ENCODE data around the gene CHRM2.

The CHRM2 gene

DNA sequence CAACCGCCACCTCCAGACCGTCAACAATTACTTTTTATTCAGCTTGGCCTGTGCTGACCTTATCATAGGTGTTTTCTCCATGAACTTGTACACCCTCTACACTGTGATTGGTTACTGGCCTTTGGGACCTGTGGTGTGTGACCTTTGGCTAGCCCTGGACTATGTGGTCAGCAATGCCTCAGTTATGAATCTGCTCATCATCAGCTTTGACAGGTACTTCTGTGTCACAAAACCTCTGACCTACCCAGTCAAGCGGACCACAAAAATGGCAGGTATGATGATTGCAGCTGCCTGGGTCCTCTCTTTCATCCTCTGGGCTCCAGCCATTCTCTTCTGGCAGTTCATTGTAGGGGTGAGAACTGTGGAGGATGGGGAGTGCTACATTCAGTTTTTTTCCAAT, 146.6 kb downstream of the CHRM2 start:
- Mint-ChIP-seq H3K27ac (no peak overlapping the region), H3K9me3 (peaks cover 2% of the 10 kb centered on the region), H3K36me3 (no peaks in the 10 kb centered on the region), H3K4me3 (no peak overlapping the region), H3K4me1 (no peaks in the 10 kb centered on the region)
- DNase-seq (ENCODE audit: low spot score in 2 of 2) (no peak), ATAC-seq (no peak)

DNA sequence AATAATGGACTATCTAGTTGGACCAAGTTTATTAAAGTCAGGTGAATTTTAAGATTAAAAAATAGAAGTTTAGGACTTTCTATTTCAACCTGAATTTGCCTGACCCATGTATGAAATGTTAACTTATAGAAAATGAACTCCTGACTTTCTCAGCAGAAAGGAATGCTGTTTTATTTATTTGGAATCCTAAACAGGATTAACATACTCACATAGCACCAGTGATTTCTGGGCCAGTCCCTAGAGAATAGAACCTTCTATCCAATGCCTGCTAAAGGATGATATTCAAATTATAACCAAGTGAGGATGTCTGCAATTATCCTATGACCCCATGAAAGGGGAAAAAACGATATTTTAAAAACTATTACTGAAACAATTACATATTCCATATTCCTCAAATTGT, 148.8 kb downstream of the CHRM2 start:
- Mint-ChIP-seq H3K4me1 (no peaks in the 10 kb centered on the region), H3K27ac (no peak overlapping the region), H3K36me3 (no peaks in the 10 kb centered on the region), H3K4me3 (no peak overlapping the region), H3K9me3 (peaks cover 2% of the 10 kb centered on the region)
- DNase-seq (ENCODE audit: low spot score in 2 of 2) (no peak), ATAC-seq (no peak)

DNA sequence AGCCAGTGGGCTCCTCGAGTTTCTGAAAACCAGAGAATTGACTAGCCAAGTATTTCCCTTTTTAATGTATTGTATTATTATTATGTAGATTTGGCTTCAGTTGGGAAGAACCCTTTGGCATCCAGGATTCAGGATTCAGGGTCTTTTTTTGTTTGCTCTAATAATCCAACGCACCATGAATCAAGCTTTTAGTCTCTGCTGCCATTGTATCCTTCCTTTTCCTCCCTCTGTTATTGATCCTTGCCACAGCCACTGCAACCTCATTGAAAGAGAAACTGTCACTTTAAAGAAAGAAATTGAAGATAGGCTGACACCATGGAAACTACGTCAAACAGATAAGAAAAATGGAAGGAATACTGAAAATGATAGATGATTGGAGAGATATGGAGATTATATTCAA, 150.0 kb downstream of the CHRM2 start:
- H3K4me1 Mint-ChIP-seq: no peaks in the 10 kb centered on the region
- H3K36me3 Mint-ChIP-seq: no peaks in the 10 kb centered on the region
- no peak overlapping the region for H3K27ac Mint-ChIP-seq
- ATAC-seq: no peak
- peaks cover 3% of the 10 kb centered on the region for H3K9me3 Mint-ChIP-seq
- no peak overlapping the region for H3K4me3 Mint-ChIP-seq
- no peak for DNase-seq (ENCODE audit: low spot score in 2 of 2)

DNA sequence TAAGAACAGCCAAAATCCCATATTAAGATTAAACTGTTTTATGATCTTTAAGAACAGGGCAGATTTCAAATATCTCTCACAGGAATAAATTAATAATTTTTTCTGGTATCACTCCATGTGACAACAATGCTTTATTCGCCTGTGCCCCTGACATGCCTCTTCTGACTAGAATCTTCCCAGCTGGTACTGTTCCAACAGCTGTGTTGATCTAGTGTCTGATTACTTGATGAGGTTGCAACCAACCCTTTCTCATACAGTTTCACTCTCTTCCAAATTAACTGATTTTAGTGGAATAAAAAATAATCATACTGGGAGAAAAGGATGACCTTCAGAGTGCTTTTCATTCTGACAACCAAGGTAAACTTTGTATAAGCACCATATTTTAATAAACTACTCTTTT, 151.9 kb downstream of the CHRM2 start:
- no peak for DNase-seq (ENCODE audit: low spot score in 2 of 2)
- Mint-ChIP-seq H3K36me3 (no peaks in the 10 kb centered on the region), H3K9me3 (peaks cover 2% of the 10 kb centered on the region), H3K27ac (no peak overlapping the region), H3K4me3 (no peak overlapping the region), H3K4me1 (no peaks in the 10 kb centered on the region)
- ATAC-seq: no peak

DNA sequence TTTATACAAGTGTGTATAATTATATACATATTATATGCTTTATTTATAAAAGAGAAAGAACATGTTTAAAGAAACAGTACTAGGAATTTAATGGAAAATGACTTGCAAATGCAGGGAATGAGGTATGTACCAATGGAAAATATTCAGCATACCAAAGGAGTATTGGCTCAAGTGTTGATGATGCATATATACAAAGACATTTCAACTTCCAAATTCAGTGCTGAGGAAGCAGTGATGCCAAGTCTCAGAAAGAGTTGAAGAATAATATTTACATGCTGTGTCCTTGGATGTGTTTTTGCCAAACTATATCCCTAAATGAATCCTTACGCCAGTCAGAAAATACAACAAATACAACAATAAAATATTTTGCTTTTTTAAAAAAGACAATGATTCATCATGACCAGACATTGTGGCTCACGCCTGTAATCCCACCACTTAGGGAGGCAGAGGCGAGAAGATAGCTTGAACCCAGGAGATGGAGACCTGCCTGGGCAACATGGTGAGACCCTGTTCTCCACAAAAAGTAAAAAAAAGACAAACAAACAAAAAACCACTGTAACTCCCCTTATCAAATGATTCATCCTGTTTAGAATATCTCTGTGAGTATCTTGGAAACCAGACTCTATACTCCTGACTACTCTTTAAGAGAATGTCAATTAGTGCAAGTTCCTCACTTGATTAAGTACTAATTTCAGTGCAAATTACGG, 157.2 kb downstream of the CHRM2 start:
- no peak for DNase-seq (ENCODE audit: low spot score in 2 of 2)
- Mint-ChIP-seq H3K4me3 (no peak overlapping the region), H3K36me3 (no peaks in the 10 kb centered on the region), H3K4me1 (no peaks in the 10 kb centered on the region), H3K27ac (no peak overlapping the region), H3K9me3 (peaks cover 11% of the 10 kb centered on the region)
- ATAC-seq: no peak

DNA sequence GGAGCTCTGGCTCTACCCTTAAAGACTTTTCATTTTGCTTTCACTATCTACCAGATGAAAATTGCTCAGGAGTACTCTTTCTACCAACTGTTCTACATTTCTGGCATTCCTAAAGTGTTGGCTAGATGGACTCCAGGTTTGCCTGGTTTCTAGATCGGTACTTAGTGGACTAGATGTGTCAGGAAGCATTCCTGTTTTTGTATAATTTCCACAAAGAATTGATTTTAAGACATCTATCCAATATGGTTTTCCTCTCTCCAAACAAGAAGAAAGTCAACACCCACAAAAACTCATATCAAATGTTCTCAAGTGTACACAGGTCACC, 157.7 kb downstream of the CHRM2 start:
- DNase-seq (ENCODE audit: low spot score in 2 of 2) (no peak), ATAC-seq (no peak)
- H3K4me1 Mint-ChIP-seq: no peaks in the 10 kb centered on the region
- no peak overlapping the region for H3K27ac Mint-ChIP-seq
- peaks cover 11% of the 10 kb centered on the region for H3K9me3 Mint-ChIP-seq
- H3K4me3 Mint-ChIP-seq: no peak overlapping the region
- no peaks in the 10 kb centered on the region for H3K36me3 Mint-ChIP-seq

DNA sequence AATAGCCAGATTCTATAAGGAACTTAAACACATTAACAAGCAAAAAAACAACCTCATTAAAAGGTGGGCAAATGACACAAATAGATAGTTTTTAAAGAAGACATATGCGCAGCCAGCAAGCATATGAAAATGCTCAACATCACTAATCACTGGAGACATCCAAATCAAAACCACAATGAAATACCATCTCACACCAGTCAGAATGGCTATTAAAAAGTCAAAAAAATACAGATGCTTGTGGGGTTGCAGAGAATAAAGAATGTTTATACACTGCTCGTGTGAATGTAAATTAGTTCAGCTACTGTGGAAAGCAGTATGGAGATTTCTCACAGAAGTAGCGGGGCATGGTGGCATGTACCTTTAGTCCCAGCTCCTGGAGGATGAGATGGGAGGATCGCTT, 164.0 kb downstream of the CHRM2 start:
- ATAC-seq (no peak), DNase-seq (ENCODE audit: low spot score in 2 of 2) (no peak)
- Mint-ChIP-seq H3K27ac (no peak overlapping the region), H3K9me3 (peaks cover 6% of the 10 kb centered on the region), H3K4me3 (no peak overlapping the region), H3K36me3 (no peaks in the 10 kb centered on the region), H3K4me1 (no peaks in the 10 kb centered on the region)

DNA sequence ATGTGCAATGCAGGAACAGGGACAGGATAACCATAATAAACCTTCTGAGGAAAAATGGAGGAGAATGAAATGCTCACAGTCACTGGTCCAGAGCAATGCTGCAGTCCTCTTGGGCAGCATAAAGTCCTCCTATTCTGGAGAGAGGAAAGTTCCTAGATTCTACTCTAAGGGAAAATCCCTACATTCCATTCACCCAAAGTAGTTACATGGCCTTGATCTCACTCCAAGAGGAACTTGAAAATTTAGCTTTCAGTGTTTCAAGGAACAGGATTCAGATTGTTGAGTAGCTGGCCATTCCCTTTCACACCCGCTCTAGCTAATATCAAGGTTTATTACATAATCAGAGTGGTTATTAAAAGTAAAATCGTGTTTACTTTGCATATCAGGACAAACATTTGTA, 168.3 kb downstream of the CHRM2 start:
- Mint-ChIP-seq H3K4me3 (no peak overlapping the region), H3K9me3 (peaks cover 7% of the 10 kb centered on the region), H3K36me3 (no peaks in the 10 kb centered on the region), H3K27ac (no peak overlapping the region), H3K4me1 (no peaks in the 10 kb centered on the region)
- DNase-seq (ENCODE audit: low spot score in 2 of 2) (no peak), ATAC-seq (no peak)

DNA sequence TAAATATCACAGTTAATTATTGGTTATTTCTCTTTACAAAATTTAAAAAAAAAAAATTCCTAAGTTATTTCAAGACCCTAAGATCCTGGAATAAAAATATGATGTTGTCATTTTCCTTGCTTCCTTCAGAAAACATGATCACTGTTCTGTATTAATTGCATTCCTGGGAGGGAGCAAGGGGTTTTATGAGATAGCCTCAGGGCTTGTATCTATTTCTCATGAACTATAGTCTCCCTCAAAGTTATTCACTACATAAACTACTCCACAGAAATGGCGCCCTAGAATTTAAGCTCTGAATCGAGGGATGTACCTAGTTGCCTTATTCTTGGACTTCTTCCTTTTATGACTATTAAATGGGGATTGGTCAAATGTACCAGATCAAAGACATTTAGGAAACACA, 170.3 kb downstream of the CHRM2 start:
- no peak for DNase-seq (ENCODE audit: low spot score in 2 of 2)
- Mint-ChIP-seq H3K4me3 (no peak overlapping the region), H3K4me1 (no peaks in the 10 kb centered on the region), H3K36me3 (no peaks in the 10 kb centered on the region), H3K9me3 (peaks cover 13% of the 10 kb centered on the region), H3K27ac (no peak overlapping the region)
- ATAC-seq: no peak

DNA sequence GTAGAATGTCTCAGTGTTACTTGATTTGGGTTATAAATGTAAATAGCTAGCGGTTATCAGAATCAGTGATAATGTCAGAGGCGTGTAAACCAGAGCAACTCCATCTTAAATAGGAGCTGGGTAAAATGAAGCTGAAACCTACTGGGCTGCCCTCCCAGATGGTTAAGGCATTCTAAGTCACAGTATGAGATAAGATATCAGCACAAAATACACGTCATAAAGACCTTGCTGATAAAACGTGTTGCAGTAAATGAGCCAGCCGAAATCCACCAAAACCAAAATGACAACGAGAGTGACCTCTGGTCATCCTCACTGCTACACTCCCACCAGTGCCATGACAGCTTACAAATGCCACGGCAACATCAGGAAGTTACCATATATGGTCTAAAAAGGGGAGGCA, 172.3 kb downstream of the CHRM2 start:
- Mint-ChIP-seq H3K36me3 (no peaks in the 10 kb centered on the region), H3K9me3 (peaks cover 13% of the 10 kb centered on the region), H3K27ac (no peak overlapping the region), H3K4me1 (no peaks in the 10 kb centered on the region), H3K4me3 (no peak overlapping the region)
- DNase-seq (ENCODE audit: low spot score in 2 of 2) (no peak), ATAC-seq (no peak)

DNA sequence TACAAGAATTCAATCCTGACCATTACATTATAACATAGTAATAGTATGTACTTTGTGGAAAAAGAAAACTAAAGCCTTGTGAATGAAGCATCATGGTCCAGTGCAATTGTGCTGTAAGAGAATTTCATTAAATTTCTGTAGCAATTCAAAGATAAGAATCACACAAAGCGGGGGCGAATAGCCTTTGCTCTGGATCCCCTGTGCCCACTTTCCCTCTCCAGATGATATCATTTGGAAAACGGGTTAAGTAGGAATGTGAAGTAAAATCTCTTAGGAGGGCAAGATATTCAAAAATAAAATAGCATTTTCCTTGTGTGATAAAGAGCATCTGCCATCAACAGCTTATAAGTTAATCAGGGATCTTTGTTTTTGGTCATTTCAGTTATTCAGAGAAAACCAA, 177.1 kb downstream of the CHRM2 start:
- H3K4me3 Mint-ChIP-seq: no peak overlapping the region
- H3K4me1 Mint-ChIP-seq: no peaks in the 10 kb centered on the region
- ATAC-seq (no peak), DNase-seq (ENCODE audit: low spot score in 2 of 2) (no peak)
- H3K9me3 Mint-ChIP-seq: peaks cover 13% of the 10 kb centered on the region
- H3K36me3 Mint-ChIP-seq: no peaks in the 10 kb centered on the region
- no peak overlapping the region for H3K27ac Mint-ChIP-seq

DNA sequence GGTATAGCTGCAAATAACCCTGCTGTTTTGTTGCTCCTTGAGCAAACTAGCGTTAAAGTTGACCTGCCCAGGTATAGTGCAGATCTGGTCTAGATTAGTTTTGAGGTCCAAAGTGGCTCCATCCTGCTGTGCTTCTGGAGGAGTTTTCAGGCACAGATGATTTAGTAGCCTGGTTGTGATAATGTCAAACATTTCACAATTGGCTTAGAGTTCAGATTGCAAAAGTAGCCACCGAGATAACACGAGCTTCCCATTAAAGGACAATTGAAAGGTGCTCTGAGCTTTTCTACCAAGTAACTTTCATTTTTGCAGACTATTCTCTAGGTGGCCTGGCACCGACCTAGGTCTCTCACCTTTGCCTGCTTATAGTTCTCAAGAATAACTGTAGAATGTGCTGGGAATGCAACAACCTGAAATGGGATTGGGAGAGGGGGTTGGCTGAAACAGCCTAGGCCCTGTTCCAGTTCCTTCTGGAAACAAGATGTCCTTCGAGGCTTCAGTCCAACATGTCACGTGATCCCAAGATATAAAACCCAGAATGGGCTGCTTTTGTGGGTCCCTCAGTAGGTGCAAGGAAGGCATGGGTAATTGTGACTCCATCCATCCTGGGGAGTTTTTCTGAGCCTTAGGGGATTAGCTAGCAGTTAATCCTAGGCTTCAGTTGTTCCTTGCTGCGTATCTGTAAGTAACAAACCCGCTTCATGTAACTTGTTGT, 201.0 kb downstream of the CHRM2 start:
- no peak for ATAC-seq
- Mint-ChIP-seq H3K36me3 (no peaks in the 10 kb centered on the region), H3K4me1 (no peaks in the 10 kb centered on the region), H3K9me3 (peaks cover 12% of the 10 kb centered on the region), H3K27ac (no peak overlapping the region), H3K4me3 (no peak overlapping the region)
- no peak for DNase-seq (ENCODE audit: low spot score in 2 of 2)
